Spleen (tissue), 11 donors: ENCODE data around the gene CEP63. TPM values are rescaled to one million over a fixed set of nuclear protein-coding genes. Genes with fewer than 3 reads are reported as not detected.
A peak's percentile ranks its signal among the peaks of the same experiment; 100 is the strongest.

Experiments
- DNase-seq: peaks from one replicate; pipeline ENCODE4 v3.0.0-alpha.2; 2020
- H3K27ac ChIP-seq, 8 donors: fragments of 200-600 bp; sonication (generic) in 7 of 8; 1 replicate in 4 of 8; 2 replicates in 4 of 8; pipeline versions ENCODE4 v1.5.0 to v1.8.0; 2016 to 2021; ENCODE audit warnings: inconsistent platforms in 4 of 8, mild to moderate bottlenecking in 4 of 8, moderate library complexity in 1 of 8
- H3K27me3 ChIP-seq, 7 donors: fragments of 200-600 bp; sonication (generic) in 6 of 7; replicated peaks in 1 of 7; 1 replicate in 4 of 7; 2 replicates in 3 of 7; pipeline versions ENCODE4 v1.5.0 to v1.8.0; 2016 to 2021; ENCODE audit warnings: inconsistent platforms in 3 of 7, mild to moderate bottlenecking in 1 of 7
- H3K36me3 ChIP-seq, 6 donors: fragments of 200-600 bp; sonication (generic) in 5 of 6; 1 replicate in 4 of 6; 2 replicates in 2 of 6; pipeline versions ENCODE4 v1.5.0 to v1.8.0; 2016 to 2021; ENCODE audit warnings: inconsistent platforms in 2 of 6
- H3K4me1 ChIP-seq, 6 donors: fragments of 200-600 bp; sonication (generic) in 5 of 6; 1 replicate in 3 of 6; 2 replicates in 3 of 6; pipeline versions ENCODE4 v1.5.0 to v1.8.0; 2016 to 2021; ENCODE audit warnings: inconsistent platforms in 3 of 6
- H3K4me3 ChIP-seq, 8 donors: fragments of 200-600 bp; sonication (generic) in 7 of 8; 1 replicate in 4 of 8; 2 replicates in 4 of 8; pipeline versions ENCODE4 v1.5.0 to v1.8.0; 2016 to 2021; ENCODE audit warnings: inconsistent platforms in 4 of 8, mild to moderate bottlenecking in 4 of 8, moderate library complexity in 2 of 8
- H3K9me3 ChIP-seq, 8 donors: fragments of 200-600 bp; sonication (generic) in 7 of 8; 1 replicate in 4 of 8; 2 replicates in 4 of 8; pipeline versions ENCODE4 v1.5.0 to v1.8.0; 2016 to 2021; ENCODE audit warnings: inconsistent platforms in 4 of 8
- CTCF ChIP-seq, 11 experiments: fragments of 200-600 bp in 7 of 11; fragments of 450-650 bp in 4 of 11; sonication (generic) in 4 of 11; IDR thresholded peaks in 8 of 11; conservative IDR thresholded peaks in 3 of 11; 1 replicate in 7 of 11; 2 replicates in 4 of 11; pipeline versions ENCODE4 v1.4.0 to v1.8.0; 2016 to 2021; ENCODE audit warnings: antibody characterized with exemption in 11 of 11, inconsistent platforms in 4 of 11, mild to moderate bottlenecking in 1 of 11
- POLR2A ChIP-seq, 3 donors: fragments of 450-650 bp; IDR thresholded peaks; one replicate each; pipeline ENCODE4 v1.5.1; 2017; ENCODE audit warnings: antibody characterized with exemption in 3 of 3, mild to moderate bottlenecking in 1 of 3
- POLR2AphosphoS5 ChIP-seq, 3 donors: sonication (generic); formaldehyde crosslinking; IDR thresholded peaks; one replicate each; pipeline ENCODE4 v1.5.1; 2017; ENCODE audit warnings: antibody characterized with exemption in 3 of 3
- WGBS, 5 donors: extraction: QIAGEN DNeasy Blood & Tissue Kit in 3 of 5; methylation state at CpG; one replicate each; pipeline versions ENCODE4 v1.1.5 to v1.1.7; 2013 to 2018; 5-methylcytosine and 5-hydroxymethylcytosine counted together
- intact Hi-C: fragments of 100-400 bp; cut with DNase I; formaldehyde crosslinking; loops from one replicate; pipeline ENCODE4 v1.15.0; 2023; ENCODE audit warnings: low total_unique reads
- polyA plus RNA-seq, 3 donors: library from polyadenylated mRNA; stranded (reverse); fragments of 200-250 nt; gene quantifications; one replicate each; pipeline ENCODE4 v1.2.1, GENCODE V29; 2013
- total RNA-seq, 7 donors: library from RNA; depleted of rRNA in 3 of 7; stranded (reverse); fragments of >200 nt in 3 of 7; fragmentation: NEBNext Ultra II Directional in 4 of 7; extraction: Animal tissue kit (Norgen Biotek cat#: 25700) in 4 of 7; gene quantifications; one replicate each; pipeline versions ENCODE4 v1.1.0 to v1.2.1, GENCODE V29; 2016 to 2021
- donor health status: healthy with polysubstance abuse.
- donor health status: DM: no; HTN: no; CAD: no; lungs with moderate emphysema.
- donor health status: DM: no; HTN: no; CAD: no.
- donor health status: Bipolar disorder and iron deficiency.
- donor health status: healthy.
- donor health status: DM: no; HTN: no; CAD: no.
- donor health status: DM: yes; HTN: yes; CAD: no.

Gene CEP63
- total and polyA plus RNA-seq, 10 donors = 13.4 to 37.0 (median 28.1) TPM

GRCh38 chr3:134511500-134511899, 25.6 kb downstream of the CEP63 start:
- peak overlapping the region in 1 of 8 donors; percentile 6 for H3K4me3 ChIP-seq
- no peaks in the 10 kb centered on the region for H3K4me1 ChIP-seq
- no peak for DNase-seq
- peaks cover 0 to 88% (median 24%) of the 10 kb centered on the region in 6 donors for H3K36me3 ChIP-seq
- intact Hi-C loops = no loop called here
- 39 to 61% (median 47%) methylated on average over 2 of the region's 2 CpGs for WGBS, 5 donors
- TF ChIP-seq POLR2A (IDR thresholded peaks at IDR 0.05) (no peak), CTCF (IDR thresholded peaks at IDR 0.05 in 8 of 11, conservative IDR thresholded peaks at IDR 0.05 in 3 of 11) (no peak), POLR2AphosphoS5 (IDR thresholded peaks at IDR 0.05) (no peak)
- H3K9me3 ChIP-seq = peaks cover 0 to 5% (median 0%) of the 10 kb centered on the region in 8 donors
- H3K27me3 ChIP-seq = no peaks in the 10 kb centered on the region
- peak overlapping the region in 4 of 8 donors; percentile 22 to 81 (median 66) for H3K27ac ChIP-seq

DNA sequence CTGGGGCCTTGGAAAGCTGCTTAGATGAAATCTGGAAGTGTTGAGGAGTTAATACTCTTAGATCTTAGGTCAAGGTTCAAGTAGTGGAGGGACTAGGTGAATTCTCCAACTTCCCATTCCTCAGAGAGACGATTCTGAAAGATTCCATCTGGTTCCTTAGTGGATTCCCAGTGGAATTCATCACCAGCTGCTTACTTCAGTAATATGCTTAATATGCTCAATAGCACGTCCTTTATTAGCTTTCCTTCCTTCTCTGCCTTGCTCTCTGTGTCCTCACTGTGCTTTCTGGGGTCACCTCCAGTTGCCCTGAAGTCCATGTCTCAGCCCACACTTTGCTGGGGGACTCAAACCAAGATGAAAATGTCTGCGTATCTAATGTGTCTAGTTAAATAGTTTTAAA, 31.0 kb downstream of the CEP63 start:
- intact Hi-C loops = no loop called here
- 60 to 78% (median 67%) methylated on average over 3 of the region's 3 CpGs for WGBS, 5 donors

DNA sequence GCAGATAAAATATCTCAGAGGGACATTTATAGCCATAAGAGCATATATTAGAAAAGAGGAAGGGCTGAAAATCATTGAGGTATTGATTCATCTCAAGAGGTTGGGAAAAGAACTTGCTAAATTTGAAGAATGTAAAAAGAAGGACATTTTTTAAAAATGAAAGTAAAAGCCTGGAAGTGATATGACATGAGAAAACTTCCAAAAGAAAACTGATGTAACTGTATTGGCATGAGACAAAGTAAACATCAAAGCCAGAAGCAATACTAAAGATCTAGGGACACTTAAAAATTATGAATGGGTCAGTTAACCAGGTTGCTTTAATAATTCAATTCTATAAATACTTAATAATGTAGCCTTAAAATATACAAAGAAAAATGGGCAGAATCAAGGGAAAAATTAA, 31.9 kb downstream of the CEP63 start:
- Histone ChIP-seq H3K27ac (peak overlapping the region in 1 of 8 donors; percentile 11), H3K9me3 (peaks cover 5 to 41% (median 29%) of the 10 kb centered on the region in 8 donors), H3K27me3 (no peaks in the 10 kb centered on the region), H3K4me1 (peaks cover 0 to 11% (median 4%) of the 10 kb centered on the region in 6 donors), H3K4me3 (no peak overlapping the region), H3K36me3 (peaks cover 0 to 41% (median 0%) of the 10 kb centered on the region in 6 donors)
- intact Hi-C loops = no loop called here
- TF ChIP-seq POLR2AphosphoS5 (IDR thresholded peaks at IDR 0.05) (no peak), POLR2A (IDR thresholded peaks at IDR 0.05) (no peak), CTCF (IDR thresholded peaks at IDR 0.05 in 8 of 11, conservative IDR thresholded peaks at IDR 0.05 in 3 of 11) (no peak)
- DNase-seq = no peak

More for the DNA sequence above, 31.0 kb downstream of the CEP63 start:
- no peak for DNase-seq
- Histone ChIP-seq H3K27me3 (no peaks in the 10 kb centered on the region), H3K27ac (peak overlapping the region in 1 of 8 donors; percentile 11), H3K4me3 (no peak overlapping the region), H3K9me3 (peaks cover 0 to 32% (median 21%) of the 10 kb centered on the region in 8 donors), H3K36me3 (peaks cover 0 to 41% (median 3%) of the 10 kb centered on the region in 6 donors), H3K4me1 (peaks cover 0 to 11% (median 4%) of the 10 kb centered on the region in 6 donors)
- TF ChIP-seq CTCF (IDR thresholded peaks at IDR 0.05 in 8 of 11, conservative IDR thresholded peaks at IDR 0.05 in 3 of 11) (no peak), POLR2AphosphoS5 (IDR thresholded peaks at IDR 0.05) (no peak), POLR2A (IDR thresholded peaks at IDR 0.05) (no peak)

- no peak for TF ChIP-seq POLR2A (IDR thresholded peaks at IDR 0.05)
- no peak for TF ChIP-seq CTCF (IDR thresholded peaks at IDR 0.05 in 8 of 11, conservative IDR thresholded peaks at IDR 0.05 in 3 of 11)
- no peak for TF ChIP-seq POLR2AphosphoS5 (IDR thresholded peaks at IDR 0.05)
- DNase-seq = no peak
- intact Hi-C loops = no loop called here
- Histone ChIP-seq H3K4me3 (no peak overlapping the region), H3K4me1 (peaks cover 0 to 3% (median 1%) of the 10 kb centered on the region in 6 donors), H3K9me3 (peaks cover 19 to 81% (median 66%) of the 10 kb centered on the region in 8 donors), H3K36me3 (peaks cover 0 to 62% (median 0%) of the 10 kb centered on the region in 6 donors), H3K27ac (no peak overlapping the region), H3K27me3 (no peaks in the 10 kb centered on the region)
- 96 to 97% (median 97%) methylated on average over 6 of the region's 6 CpGs for WGBS, 5 donors
These were observed 36.7 kb downstream of the CEP63 start for GRCh38 chr3:134522541-134522940.
